ENCODE results near the gene TIMM44.
A peak's percentile ranks its signal among the peaks of the same experiment; 100 is the strongest.
"Not testable (repeated sequence)": the region's sequence is repeated elsewhere in the genome, so short reads cannot be mapped to it uniquely, and the experiment has no call there.

TIMM44 gene

GRCh38 chr19:7924241-7924640, 19.2 kb downstream of the TIMM44 start:
- no peak for DNase-seq

- no peak for DNase-seq
Observed at GRCh38 chr19:7923295-7924191, 19.9 kb downstream of the TIMM44 start.

GRCh38 chr19:7922836-7923195, 20.6 kb downstream of the TIMM44 start:
- no peak for DNase-seq

GRCh38 chr19:7921967-7922835, 21.3 kb downstream of the TIMM44 start:
- DNase-seq = no peak

GRCh38 chr19:7921302-7921966, 22.0 kb downstream of the TIMM44 start:
- no peak for DNase-seq

- peak; percentile 86 for DNase-seq
Observed at GRCh38 chr19:7920519-7921301, 22.8 kb downstream of the TIMM44 start.

GRCh38 chr19:7919610-7920518, 23.6 kb downstream of the TIMM44 start, which contains the start of gene SNAPC2:
Gene SNAPC2, plus strand, starts transcription at chr19:7920338. Its CDS starts 29 bp downstream, at chr19:7920367.
- DNase-seq = peak; percentile 77

- no peak for DNase-seq
Observed at GRCh38 chr19:7918615-7919421, 24.6 kb downstream of the TIMM44 start.

GRCh38 chr19:7918062-7918614, 25.3 kb downstream of the TIMM44 start:
- DNase-seq = not testable (repeated sequence)

GRCh38 chr19:7917267-7918061, 26.0 kb downstream of the TIMM44 start:
- no peak for DNase-seq

- DNase-seq = no peak
Observed at GRCh38 chr19:7916955-7917266, 26.6 kb downstream of the TIMM44 start.

- DNase-seq = no peak
Observed at GRCh38 chr19:7916103-7916954, 27.1 kb downstream of the TIMM44 start.

GRCh38 chr19:7915250-7916102, 28.0 kb downstream of the TIMM44 start:
- DNase-seq = no peak

- no peak for DNase-seq
Observed at GRCh38 chr19:7914598-7915045, 28.8 kb downstream of the TIMM44 start, which contains the start of gene TGFBR3L. Gene TGFBR3L, plus strand, starts transcription at chr19:7914830.

- no peak for DNase-seq
Observed at GRCh38 chr19:7914099-7914498, 29.4 kb downstream of the TIMM44 start.

GRCh38 chr19:7913652-7914051, 29.8 kb downstream of the TIMM44 start:
- DNase-seq = no peak
